OCI-LY3 (cell line): ENCODE data around the gene GATAD1.
"Not testable (repeated sequence)": the region's sequence is repeated elsewhere in the genome, so short reads cannot be mapped to it uniquely, and the experiment has no call there.

ENCODE experiments used
- CTCF ChIP-seq: fragments of 200-600, 300-600 bp; sonication (generic); IDR thresholded peaks from 2 replicates; pipeline ENCODE4 v1.5.1; 2014; ENCODE audit warnings: antibody characterized with exemption, low read length, low read depth
- EZH2phosphoT487 ChIP-seq: fragments of 200-600 bp; shearing (Covaris generic); IDR thresholded peaks from 2 replicates; pipeline ENCODE4 v1.6.1; 2018; ENCODE audit warnings: antibody characterized with exemption, mixed run types, low read depth

GRCh38 chr7:92483624-92484023 is 36.3 kb downstream of the GATAD1 start:
- TF ChIP-seq CTCF, EZH2phosphoT487: not testable (repeated sequence)
